ENCODE data around the gene DUS1L.

The DUS1L gene

GRCh38 chr17:82063424-82064415 lies 1.9 kb downstream of the DUS1L start:
- TF ChIP-seq CTCF (conservative IDR thresholded peaks at IDR 0.05) = no peak
- H3K27ac ChIP-seq = peak overlapping the region; percentile 95

GRCh38 chr17:82062984-82063368 lies 2.6 kb downstream of the DUS1L start:
- TF ChIP-seq CTCF (conservative IDR thresholded peaks at IDR 0.05) = no peak
- peak overlapping the region; percentile 95 for H3K27ac ChIP-seq

DNA sequence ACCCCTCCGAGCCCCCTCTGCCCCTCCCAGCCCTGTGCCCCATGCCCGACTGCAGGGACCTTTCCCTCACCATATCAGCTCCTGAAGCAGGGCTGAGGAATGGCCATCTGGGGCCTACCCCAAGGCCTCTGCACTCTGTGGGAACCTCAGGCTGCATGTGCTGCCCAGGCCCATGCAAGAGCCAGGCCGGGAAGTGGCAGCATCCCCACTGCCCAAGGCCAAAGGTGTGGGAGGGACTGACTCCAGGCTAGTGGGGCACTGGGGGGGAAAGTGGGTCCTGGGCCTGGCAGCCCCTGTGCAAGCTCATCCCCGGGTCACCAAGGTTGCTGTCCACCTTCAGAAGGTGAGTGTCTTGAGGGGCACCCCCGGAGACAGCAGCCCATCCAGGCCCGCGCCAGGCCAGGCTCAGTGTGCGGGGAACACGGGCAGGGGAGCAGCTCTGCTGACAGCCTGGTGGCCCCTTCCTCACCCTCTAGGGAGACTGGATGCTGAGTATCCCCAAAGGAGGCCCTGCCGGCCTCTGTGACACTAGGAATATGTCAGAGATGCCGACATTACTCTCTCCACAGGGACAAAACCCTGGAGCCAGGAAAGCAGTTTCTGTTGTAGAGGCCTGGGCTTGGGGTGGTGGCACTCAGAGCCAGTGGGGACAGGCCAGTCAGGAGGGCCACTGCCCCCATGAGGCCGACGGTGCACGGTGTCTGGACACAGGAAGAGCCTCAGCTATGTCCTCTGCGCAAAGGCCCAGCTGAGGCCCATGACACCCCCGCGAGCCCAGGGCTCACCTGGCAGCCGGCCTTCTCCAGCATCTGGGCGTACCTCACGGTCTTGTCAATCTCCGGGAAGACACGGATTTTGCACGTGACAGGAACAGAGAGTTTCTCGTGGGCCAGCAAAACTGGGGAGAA lies 3.3 kb downstream of the DUS1L start:
- TF ChIP-seq CTCF (conservative IDR thresholded peaks at IDR 0.05) = no peak
- H3K27ac ChIP-seq = peak overlapping the region; percentile 95

GRCh38 chr17:82061047-82061925 lies 4.3 kb downstream of the DUS1L start:
- peak overlapping the region; percentile 95 for H3K27ac ChIP-seq
- no peak for TF ChIP-seq CTCF (conservative IDR thresholded peaks at IDR 0.05)

GRCh38 chr17:82060614-82061013 lies 5.0 kb downstream of the DUS1L start:
- H3K27ac ChIP-seq = peak overlapping the region; percentile 95
- no peak for TF ChIP-seq CTCF (conservative IDR thresholded peaks at IDR 0.05)

- peak overlapping the region; percentile 95 for H3K27ac ChIP-seq
- TF ChIP-seq CTCF (conservative IDR thresholded peaks at IDR 0.05) = no peak
Measured at GRCh38 chr17:82060001-82060380, 5.6 kb downstream of the DUS1L start.

All from VCaP (cell line).